NCI-H2171 (cell line): ENCODE results near the gene UGGT2.
"Not testable (repeated sequence)": the region's sequence is repeated elsewhere in the genome, so short reads cannot be mapped to it uniquely, and the experiment has no call there.

Experiments
- DNase-seq: peaks from one replicate; lab custom pipeline; 2025; lab: John Stamatoyannopoulos, UW

The UGGT2 gene

DNA sequence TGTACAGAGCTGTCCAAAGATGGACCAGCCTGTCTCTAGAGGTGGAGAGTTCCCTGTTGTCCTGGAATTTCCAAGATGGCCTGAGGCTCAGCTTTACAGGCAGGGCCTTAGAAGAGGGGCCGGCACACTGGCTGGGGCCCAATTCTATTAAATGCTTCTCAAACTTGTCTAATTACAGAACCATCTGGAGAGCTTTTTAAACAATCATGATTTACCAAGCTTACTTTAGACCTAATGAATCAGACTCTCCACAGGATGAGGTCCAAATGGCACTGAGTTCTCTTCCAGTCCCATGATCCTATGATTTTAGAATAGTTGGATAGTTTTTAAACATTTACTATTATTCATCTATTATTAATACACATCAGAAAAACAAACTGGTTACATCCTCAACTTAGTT is 252.8 kb downstream of the UGGT2 start:
- DNase-seq, result no peak

DNA sequence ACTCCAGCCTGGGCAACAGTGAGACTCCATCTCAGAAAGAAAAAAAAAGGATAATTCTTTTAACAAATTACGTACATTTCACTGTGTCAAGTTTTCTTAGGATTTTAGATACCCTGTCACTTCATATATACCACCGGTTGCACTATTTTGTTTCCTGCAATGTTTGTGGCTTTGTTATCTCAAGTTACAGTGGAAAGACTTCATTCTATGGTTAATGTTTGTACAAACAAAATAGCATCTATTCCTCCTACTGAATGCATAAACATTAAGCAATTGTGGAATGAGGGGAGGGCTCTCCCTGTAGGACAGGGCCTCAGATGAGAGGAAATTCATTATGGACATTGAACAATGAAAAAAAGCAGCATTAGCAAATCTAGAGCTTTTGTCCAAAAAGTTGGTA is 256.2 kb downstream of the UGGT2 start:
- DNase-seq, result no peak

GRCh38 chr13:95793781-95794180 is 259.4 kb downstream of the UGGT2 start:
- DNase-seq, result no peak

- DNase-seq, result no peak
Observed at GRCh38 chr13:95793018-95793555, 260.1 kb downstream of the UGGT2 start.

- DNase-seq, result no peak
Observed at GRCh38 chr13:95791084-95791722, 262.0 kb downstream of the UGGT2 start.

- not testable (repeated sequence) for DNase-seq
Observed at GRCh38 chr13:95789315-95789714, 263.9 kb downstream of the UGGT2 start.

GRCh38 chr13:95788100-95788463 is 265.1 kb downstream of the UGGT2 start:
- no peak for DNase-seq

DNA sequence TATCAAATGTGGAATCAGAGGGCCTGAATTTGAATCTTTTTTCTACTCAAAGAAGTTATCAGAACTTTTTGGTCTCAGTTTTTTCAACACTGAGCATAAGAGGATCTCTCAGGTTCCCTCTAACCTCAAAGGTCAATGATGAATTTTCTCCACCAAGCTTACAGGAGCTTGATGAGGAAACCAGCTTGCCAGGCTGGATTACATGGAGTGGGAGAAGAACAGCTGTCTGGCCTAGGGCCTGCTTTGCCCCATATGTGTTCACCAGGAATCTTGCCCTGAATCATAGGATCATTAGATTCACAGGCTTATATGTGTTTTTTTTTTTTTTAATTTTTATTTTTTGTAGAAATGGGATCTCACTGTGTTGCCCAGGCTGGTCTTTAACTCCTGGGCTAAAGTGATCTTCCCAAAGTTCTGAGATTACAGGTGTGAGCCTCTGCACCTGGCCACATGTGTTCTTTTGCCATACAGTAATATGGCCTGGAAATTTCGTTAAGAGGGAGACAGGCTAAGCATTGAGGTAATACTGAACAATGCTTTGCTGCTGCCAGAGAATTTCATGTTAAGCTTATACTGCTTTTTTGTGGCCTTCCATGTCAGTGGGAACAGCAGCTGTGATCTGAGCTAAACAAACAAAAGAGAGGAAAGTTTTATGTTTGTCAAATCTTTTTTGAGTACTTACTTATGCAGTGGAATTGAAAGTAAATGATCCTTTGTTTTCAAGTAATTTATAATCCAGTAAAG is 265.7 kb downstream of the UGGT2 start:
- DNase-seq, result no peak

- no peak for DNase-seq
Observed at GRCh38 chr13:95784900-95785290, 268.3 kb downstream of the UGGT2 start.

DNA sequence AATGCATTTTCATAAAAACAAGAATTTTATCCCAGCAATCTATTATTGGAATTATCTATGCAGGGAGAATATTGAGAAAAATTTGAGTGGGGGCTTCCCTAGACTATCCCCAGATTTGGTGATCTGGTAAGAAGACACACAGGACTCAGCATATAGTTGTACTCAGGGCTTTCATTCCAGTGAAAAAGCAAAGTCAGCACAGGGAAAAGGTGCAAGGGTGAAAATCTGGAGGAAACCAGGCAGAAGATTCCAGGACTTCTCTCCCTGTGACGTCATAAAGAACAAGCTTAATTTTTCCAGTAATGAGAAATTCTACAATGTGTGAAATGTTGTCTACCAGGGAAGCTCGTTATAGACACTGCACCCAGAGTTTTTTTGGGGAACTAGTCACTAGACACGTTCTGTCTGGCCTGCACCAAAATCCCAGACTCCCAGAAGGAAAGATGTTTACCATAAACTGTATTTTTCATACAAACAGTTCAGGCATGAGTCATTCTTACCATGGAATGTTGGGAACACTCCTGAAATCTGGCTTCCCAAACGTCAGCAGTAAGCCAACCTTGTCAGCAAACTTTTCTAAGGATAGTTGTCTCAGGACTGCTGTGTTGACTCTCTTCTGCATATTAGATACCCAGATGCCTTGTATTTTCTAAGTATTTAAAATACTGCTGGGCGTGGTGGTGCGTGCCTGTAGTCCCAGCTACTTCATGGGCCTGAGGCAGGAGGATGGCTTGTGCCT is 268.9 kb downstream of the UGGT2 start:
- no peak for DNase-seq

- DNase-seq, result no peak
Observed at GRCh38 chr13:95783747-95784146, 269.5 kb downstream of the UGGT2 start.

GRCh38 chr13:95781940-95782339 is 271.3 kb downstream of the UGGT2 start:
- DNase-seq, result not testable (repeated sequence)

- DNase-seq, result no peak
Observed at GRCh38 chr13:95781016-95781415, 272.2 kb downstream of the UGGT2 start.

DNA sequence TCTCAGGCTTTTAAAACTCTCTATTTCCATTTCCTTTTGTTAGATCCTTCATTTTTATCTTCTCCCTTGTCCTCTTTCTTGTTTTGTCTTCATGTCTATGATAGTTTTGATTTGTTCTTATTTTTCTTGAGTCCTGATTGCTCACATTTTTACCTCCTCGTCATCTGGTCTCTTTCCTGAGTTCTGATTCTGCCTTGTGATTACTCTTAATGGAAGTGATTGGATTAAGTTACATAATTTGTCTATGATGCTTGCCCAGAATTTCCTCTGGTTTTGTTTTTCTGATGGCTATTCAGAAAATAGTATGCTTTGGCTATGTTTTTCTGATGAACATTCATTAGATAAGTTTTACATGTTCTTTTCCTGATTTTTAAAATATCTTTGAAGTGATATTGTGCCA is 273.7 kb downstream of the UGGT2 start:
- no peak for DNase-seq

- DNase-seq, result no peak
Observed at GRCh38 chr13:95771905-95772304, 281.3 kb downstream of the UGGT2 start.

DNA sequence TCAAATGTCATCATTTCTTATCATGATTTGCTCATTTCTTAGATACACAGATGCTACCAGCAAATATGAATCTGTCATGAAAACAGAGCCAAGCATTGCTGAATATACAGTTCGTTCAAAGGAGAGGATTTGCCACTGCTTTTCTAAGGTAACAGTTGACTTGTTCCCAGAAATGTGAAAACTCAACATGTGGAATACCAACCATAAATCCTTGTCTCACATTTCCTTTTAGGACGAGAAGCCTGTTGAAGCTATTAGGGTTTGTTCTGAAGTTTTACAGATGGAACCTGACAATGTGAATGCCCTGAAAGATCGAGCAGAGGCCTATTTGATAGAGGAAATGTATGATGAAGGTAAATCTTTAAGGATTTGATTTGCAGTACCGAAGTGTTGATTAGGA is 289.6 kb downstream of the UGGT2 start:
- no peak for DNase-seq

DNA sequence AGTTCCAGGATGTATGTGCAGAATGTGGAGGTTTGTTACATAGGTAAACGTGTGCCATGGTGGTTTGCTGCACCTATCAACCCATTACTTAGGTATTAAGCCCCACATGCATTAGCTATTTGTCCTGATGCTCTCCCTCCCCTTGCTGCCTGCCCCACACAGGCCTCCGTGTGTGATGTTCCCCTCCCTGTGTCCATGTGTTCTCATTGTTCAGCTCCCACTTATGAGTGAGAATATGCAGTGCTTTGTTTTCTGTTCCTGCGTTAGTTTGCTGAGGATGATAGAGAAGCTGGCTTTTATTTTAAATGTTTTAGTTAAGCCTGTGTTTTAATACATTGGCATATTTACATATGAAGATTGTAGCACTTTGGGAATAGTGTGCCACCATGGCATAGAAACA is 290.6 kb downstream of the UGGT2 start:
- DNase-seq, result not testable (repeated sequence)

DNA sequence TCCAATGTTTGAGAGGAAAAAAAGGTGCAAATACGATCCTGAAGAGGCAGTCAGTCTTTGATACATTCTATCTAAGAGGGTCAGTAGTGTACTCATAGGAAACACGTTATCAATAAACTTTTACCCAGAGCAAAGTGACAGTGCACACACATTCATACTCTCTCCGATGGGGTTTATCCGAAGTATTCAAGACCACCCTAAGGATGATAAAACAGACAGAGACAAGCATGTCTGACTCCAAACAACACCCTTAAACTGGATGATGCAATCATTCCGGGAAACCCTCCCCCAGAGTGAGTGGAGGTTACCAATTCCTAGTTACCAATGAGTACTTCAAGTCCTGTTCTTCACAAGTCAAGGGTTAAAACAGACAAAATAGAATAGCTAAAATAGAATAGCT is 297.1 kb downstream of the UGGT2 start:
- no peak for DNase-seq

- DNase-seq, result no peak
Observed at GRCh38 chr13:95754069-95754468, 299.1 kb downstream of the UGGT2 start.

DNA sequence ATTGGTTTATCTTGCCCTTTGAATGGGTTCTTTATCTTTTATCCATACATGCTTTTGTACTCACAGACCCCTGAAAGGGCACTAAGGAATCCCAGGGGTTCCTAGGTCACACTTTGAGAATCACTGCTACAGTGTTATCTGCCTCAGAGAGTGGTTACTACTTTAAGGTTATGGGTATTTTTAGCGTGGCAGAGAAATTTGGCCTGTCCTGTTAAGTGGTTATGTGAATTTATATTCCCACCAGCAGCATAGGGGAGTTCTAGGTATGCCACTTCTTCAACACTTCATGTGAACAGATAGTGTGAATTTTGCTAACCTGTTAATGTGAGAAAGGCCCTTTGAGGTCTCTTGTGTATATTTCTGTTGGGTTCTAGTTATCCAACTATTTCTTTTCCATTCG is 300.5 kb downstream of the UGGT2 start:
- no peak for DNase-seq
